GM18508 (cell line): Measurements from ENCODE around the gene SPHK2.
"Not testable (repeated sequence)": the region's sequence is repeated elsewhere in the genome, so short reads cannot be mapped to it uniquely, and the experiment has no call there.

Source experiments
- ATAC-seq: cut with Tn5 transposase; IDR thresholded peaks from one replicate; pipeline ENCODE4 v1.9.1; 2021; ENCODE audit warnings: moderate number of reproducible peaks; ENCODE audit not compliant: insufficient read depth, unreplicated experiment

Gene SPHK2

DNA sequence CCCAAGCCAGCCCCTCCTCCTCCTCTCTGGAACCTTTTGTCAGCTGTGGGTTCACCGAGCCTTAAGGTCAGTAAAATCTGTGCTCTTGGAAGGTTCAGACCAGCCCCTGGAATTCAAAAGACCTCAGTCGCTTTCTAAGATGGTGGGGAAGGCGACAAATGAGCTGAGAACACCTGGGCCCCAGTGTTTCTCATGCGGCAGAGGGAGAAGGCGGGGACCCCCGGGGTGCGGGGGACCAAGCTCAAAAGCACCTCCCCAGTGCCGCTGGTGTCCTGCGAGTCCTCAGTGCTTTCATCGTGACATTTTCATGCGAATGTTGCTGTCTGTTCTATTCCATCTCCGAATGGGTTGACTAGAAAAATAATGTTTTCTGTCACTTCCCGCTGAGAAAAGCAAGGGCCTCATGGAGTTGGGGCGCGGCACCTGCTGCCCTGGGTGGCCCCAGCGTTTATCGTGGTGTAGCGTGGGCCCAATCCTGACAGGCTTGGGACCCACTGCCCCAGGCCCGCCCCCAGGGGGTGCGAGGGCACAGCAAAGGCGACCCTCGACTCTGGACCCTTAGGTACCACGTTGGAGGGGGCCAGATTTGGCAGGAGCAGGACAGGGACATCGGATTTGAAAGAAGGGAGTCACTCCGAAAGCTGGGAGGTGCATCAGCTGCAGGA, 54.3 kb downstream of the SPHK2 start:
- ATAC-seq = no peak

DNA sequence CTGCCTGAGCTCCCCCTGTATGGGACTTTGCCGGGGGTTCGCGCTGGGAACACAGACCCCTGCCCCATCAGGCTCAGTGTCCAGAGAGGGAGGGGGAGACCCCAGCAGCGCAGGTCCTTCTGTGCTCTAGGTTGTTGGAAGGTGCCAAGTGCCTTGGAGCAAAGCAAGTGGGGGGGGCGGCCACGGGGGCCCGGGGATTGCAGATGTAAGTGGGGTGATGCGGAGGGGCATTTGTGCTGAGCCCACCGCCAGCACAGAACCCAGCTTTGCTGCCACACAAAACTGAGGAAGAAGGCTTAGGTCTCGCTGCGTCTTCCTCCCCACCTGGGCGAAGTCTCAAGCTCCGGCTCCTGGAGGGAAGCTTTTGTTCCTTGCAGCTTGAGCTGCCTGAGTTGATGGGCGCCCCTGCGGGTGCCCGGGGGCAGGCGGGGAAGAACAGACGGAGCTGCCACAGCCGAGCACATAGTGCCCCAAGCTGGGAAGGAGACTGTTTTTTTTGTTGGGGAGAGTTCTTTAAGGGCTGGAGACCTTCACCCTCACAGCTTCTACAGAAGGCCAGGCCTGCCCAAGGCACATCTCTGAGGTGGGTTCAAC, 55.0 kb downstream of the SPHK2 start:
- no peak for ATAC-seq

DNA sequence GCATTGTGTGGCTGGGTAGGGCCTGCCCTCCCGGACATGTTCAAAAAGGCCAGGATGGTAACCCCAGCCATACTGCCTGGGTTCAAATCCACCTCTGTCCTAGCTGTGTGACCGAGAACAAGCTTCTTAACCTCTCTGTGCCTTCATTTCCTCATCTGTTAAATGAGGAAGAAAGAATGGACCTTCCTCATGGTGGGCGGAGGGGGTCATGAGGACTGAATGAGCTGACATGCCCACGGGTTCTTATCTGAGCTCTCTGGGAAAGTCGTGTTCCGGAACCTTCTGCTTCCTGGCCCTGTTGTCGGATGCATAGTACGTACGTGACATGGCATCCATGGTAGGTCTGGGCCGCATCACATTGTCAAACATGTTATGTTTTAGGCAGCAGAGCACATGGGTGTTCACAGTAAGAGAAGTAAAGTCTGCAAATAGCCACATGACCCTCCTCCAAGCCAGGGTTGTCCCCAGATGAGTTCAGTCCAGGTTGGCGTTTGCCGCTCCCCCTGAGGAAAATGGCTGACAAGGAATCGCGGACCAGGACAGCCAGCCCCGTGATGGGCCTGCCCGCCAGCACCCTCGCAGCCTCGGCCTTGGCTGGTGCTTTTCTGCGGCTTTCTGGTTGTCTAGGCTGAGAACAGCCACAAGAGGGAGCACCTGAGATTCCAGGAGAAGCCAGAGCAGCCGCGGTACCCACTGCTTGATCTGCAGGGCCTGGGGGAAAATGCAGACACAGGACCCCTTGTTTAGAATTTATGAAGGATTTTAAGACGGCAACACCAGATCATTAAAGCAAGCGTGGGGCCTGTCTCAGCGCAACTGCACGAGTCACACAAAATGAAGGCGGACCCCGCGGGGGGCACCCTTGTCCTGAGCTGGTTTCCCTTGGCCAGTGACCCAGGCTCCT, 55.9 kb downstream of the SPHK2 start:
- ATAC-seq = no peak

DNA sequence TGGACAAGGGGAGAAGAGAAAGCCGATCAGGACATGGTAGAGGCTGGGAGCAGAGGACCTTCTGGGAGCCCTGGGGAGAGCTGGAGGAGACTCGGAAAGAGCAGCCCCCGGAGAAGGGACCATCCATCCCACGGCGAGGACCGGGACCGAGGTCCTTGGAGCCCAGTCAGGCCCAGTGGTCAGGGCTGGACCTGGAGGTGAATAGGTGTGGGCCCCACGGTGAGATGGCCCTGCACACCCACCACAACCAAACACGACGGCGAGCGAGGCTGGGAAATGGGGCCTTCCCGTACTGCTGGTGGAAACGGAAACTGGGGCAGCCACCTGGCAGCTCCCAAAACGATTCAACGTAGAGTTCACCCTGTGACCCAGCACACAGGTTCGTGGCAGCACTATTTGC, 57.2 kb downstream of the SPHK2 start:
- no peak for ATAC-seq

DNA sequence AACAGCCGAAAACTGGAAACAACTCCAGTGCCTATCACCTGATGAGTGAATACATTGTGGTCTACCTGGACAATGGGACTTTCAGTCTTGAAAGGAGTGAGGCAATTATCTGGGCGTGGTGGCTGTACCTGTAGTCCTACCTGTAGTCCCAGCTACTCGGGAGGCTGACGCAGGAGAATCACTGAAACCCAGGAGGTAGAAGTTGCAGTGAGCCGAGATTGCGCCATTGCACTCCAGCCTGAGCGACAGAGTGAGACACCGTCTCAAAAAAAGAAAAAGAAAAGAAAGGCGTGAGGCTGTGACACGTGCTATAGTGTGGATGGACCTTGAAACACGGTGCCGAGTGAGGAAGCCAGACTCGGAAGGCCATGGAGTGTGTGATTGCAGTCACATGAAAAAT, 57.6 kb downstream of the SPHK2 start:
- no peak for ATAC-seq

DNA sequence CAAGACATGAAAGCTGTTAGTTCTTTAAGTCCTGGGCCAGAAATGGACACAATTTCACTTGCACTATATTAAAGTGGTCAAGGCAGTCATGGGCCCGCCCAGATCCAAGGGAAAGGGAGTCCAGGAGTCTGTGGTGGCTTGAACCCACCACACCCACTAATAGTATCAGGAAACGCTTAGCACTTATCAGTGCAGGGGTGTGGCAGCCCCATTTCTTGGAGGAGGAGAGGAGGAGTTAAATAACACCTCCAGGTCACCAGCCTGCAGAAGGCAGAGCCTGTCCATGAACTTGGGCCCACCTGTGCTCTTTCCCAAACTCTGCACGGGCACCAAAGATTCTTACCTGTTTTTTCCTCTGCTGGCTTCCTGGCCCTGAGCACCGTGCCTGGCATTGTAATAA, 58.9 kb downstream of the SPHK2 start:
- no peak for ATAC-seq

DNA sequence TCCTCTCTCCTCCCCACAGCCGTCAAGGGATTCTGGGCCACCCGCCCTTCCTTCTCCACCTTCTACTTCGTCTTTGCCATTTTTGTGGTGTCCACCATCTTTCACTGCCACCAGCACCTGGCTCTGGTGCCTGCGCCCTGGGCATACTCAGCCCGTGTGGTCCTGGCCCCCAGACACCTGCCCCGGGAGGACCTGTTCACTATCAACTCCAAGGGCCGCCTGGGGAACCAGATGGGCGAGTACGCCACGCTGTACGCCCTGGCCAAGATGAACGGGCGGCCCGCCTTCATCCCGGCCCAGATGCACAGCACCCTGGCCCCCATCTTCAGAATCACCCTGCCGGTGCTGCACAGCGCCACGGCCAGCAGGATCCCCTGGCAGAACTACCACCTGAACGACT, 60.7 kb downstream of the SPHK2 start:
- ATAC-seq = not testable (repeated sequence)
